K562 (cell line): ENCODE results near the gene TAS2R41. TPM values are rescaled to one million over a fixed set of nuclear protein-coding genes. Genes with fewer than 3 reads are reported as not detected.

Experiments used
- polyA plus RNA-seq, 8 experiments: library from polyadenylated mRNA; depleted of rRNA in 4 of 8; stranded (reverse) in 5 of 8; unstranded in 3 of 8; fragments of >200 nt; fragmentation: Nextera tagmentation in 2 of 8; fragmentation: Illumina TruSeq in 1 of 8; extraction: Ambion mirVana in 2 of 8; extraction: Trizol in 1 of 8; gene quantifications; 2 replicates each; pipeline versions ENCODE4 v1.2.1 to v1.2.3, GENCODE V29; 2011 to 2014; ENCODE audit warnings: inconsistent platforms in 1 of 8, missing spikeins in 1 of 8
- total RNA-seq, 7 experiments: library from RNA; depleted of rRNA in 6 of 7; stranded (reverse); fragments of >200 nt in 6 of 7; fragmentation: Illumina TruSeq in 2 of 7; extraction: Trizol in 2 of 7; gene quantifications; 2 replicates each; pipeline versions ENCODE4 v1.2.1 to v1.2.3, GENCODE V29; 2011 to 2021; ENCODE audit warnings: low replicate concordance in 1 of 7

Gene TAS2R41
- total and polyA plus RNA-seq, 9 of the 15 experiments (the other 6 are each of a cell fraction or from before 2014, with no cell fraction given) = not detected

Other genes starting within 250 kb of the TAS2R41 start
Only the 7 nearest of the 10 such genes appear.
- not detected in 2 replicates for gene CLCN1, start 161.8 kb upstream of the TAS2R41 start, total RNA-seq (2014; rRNA removed)
- 0.11 TPM in 1 of 2 replicates, not detected in the other for gene CLCN1, start 161.8 kb upstream of the TAS2R41 start, total RNA-seq (2014; rRNA removed; fragmentation: Illumina TruSeq; extraction: Trizol)
- gene CLCN1, start 161.8 kb upstream of the TAS2R41 start, total RNA-seq (2015; rRNA removed; fragmentation: Illumina TruSeq; extraction: Trizol) = 0.04 TPM in 1 of 2 replicates, not detected in the other
- not detected in 2 replicates for gene CLCN1, start 161.8 kb upstream of the TAS2R41 start, total RNA-seq (2021)
- 0.04 TPM in 1 of 2 replicates, not detected in the other for gene CLCN1, start 161.8 kb upstream of the TAS2R41 start, polyA plus RNA-seq (2011; rRNA removed)
- gene CLCN1, start 161.8 kb upstream of the TAS2R41 start, polyA plus RNA-seq (2014; fragmentation: Illumina TruSeq; extraction: Trizol) = not detected in 2 replicates
- gene CLCN1, start 161.8 kb upstream of the TAS2R41 start, polyA plus RNA-seq (2014; fragmentation: Nextera tagmentation; extraction: Ambion mirVana) = under 1 TPM in 1 of 2 experiments, not detected in 1; 0.07 TPM
- 0.01 and 0.09 TPM in 2 replicates for gene CLCN1, start 161.8 kb upstream of the TAS2R41 start, polyA plus RNA-seq (2014; rRNA removed)
- gene FAM131B, start 115.2 kb upstream of the TAS2R41 start, total RNA-seq (2014; rRNA removed) = not detected in 2 replicates
- not detected in 2 replicates for gene FAM131B, start 115.2 kb upstream of the TAS2R41 start, total RNA-seq (2014; rRNA removed; fragmentation: Illumina TruSeq; extraction: Trizol)
- gene FAM131B, start 115.2 kb upstream of the TAS2R41 start, total RNA-seq (2015; rRNA removed; fragmentation: Illumina TruSeq; extraction: Trizol) = not detected in 2 replicates
- 0.04 TPM in 2 replicates for gene FAM131B, start 115.2 kb upstream of the TAS2R41 start, total RNA-seq (2021)
- gene FAM131B, start 115.2 kb upstream of the TAS2R41 start, polyA plus RNA-seq (2011; rRNA removed) = 0.03 and 0.11 TPM in 2 replicates
- not detected in 2 replicates for gene FAM131B, start 115.2 kb upstream of the TAS2R41 start, polyA plus RNA-seq (2014; fragmentation: Illumina TruSeq; extraction: Trizol)
- gene FAM131B, start 115.2 kb upstream of the TAS2R41 start, polyA plus RNA-seq (2014; fragmentation: Nextera tagmentation; extraction: Ambion mirVana) = not detected
- not detected in 2 replicates for gene FAM131B, start 115.2 kb upstream of the TAS2R41 start, polyA plus RNA-seq (2014; rRNA removed)
- gene ZYX, start 96.5 kb upstream of the TAS2R41 start, total RNA-seq (2014; rRNA removed) = 26.9 and 37.8 TPM in 2 replicates
- gene ZYX, start 96.5 kb upstream of the TAS2R41 start, total RNA-seq (2014; rRNA removed; fragmentation: Illumina TruSeq; extraction: Trizol) = 9.2 and 11.5 TPM in 2 replicates
- 15.7 and 17.3 TPM in 2 replicates for gene ZYX, start 96.5 kb upstream of the TAS2R41 start, total RNA-seq (2015; rRNA removed; fragmentation: Illumina TruSeq; extraction: Trizol)
- 114 and 130 TPM in 2 replicates for gene ZYX, start 96.5 kb upstream of the TAS2R41 start, total RNA-seq (2021)
- gene ZYX, start 96.5 kb upstream of the TAS2R41 start, polyA plus RNA-seq (2011; rRNA removed) = 9.0 and 18.5 TPM in 2 replicates
- 81.7 and 116 TPM in 2 replicates for gene ZYX, start 96.5 kb upstream of the TAS2R41 start, polyA plus RNA-seq (2014; fragmentation: Illumina TruSeq; extraction: Trizol)
- gene ZYX, start 96.5 kb upstream of the TAS2R41 start, polyA plus RNA-seq (2014; fragmentation: Nextera tagmentation; extraction: Ambion mirVana) = 1 to 10 TPM; 1.8 to 3.1 TPM
- gene ZYX, start 96.5 kb upstream of the TAS2R41 start, polyA plus RNA-seq (2014; rRNA removed) = 30.0 and 35.0 TPM in 2 replicates
- gene EPHA1, start 69.0 kb upstream of the TAS2R41 start, total RNA-seq (2014; rRNA removed) = not detected in 2 replicates
- gene EPHA1, start 69.0 kb upstream of the TAS2R41 start, total RNA-seq (2014; rRNA removed; fragmentation: Illumina TruSeq; extraction: Trizol) = not detected in 2 replicates
- gene EPHA1, start 69.0 kb upstream of the TAS2R41 start, total RNA-seq (2015; rRNA removed; fragmentation: Illumina TruSeq; extraction: Trizol) = not detected in 2 replicates
- 0.22 and 0.25 TPM in 2 replicates for gene EPHA1, start 69.0 kb upstream of the TAS2R41 start, total RNA-seq (2021)
- 0.07 and 0.32 TPM in 2 replicates for gene EPHA1, start 69.0 kb upstream of the TAS2R41 start, polyA plus RNA-seq (2011; rRNA removed)
- gene EPHA1, start 69.0 kb upstream of the TAS2R41 start, polyA plus RNA-seq (2014; fragmentation: Illumina TruSeq; extraction: Trizol) = not detected in 2 replicates
- not detected for gene EPHA1, start 69.0 kb upstream of the TAS2R41 start, polyA plus RNA-seq (2014; fragmentation: Nextera tagmentation; extraction: Ambion mirVana)
- 0.05 and 0.57 TPM in 2 replicates for gene EPHA1, start 69.0 kb upstream of the TAS2R41 start, polyA plus RNA-seq (2014; rRNA removed)
- not detected in 2 replicates for gene TAS2R60, start 34.4 kb upstream of the TAS2R41 start, total RNA-seq (2014; rRNA removed)
- gene TAS2R60, start 34.4 kb upstream of the TAS2R41 start, total RNA-seq (2014; rRNA removed; fragmentation: Illumina TruSeq; extraction: Trizol) = not detected in 2 replicates
- not detected in 2 replicates for gene TAS2R60, start 34.4 kb upstream of the TAS2R41 start, total RNA-seq (2015; rRNA removed; fragmentation: Illumina TruSeq; extraction: Trizol)
- not detected in 2 replicates for gene TAS2R60, start 34.4 kb upstream of the TAS2R41 start, total RNA-seq (2021)
- 0.08 TPM in 2 replicates for gene TAS2R60, start 34.4 kb upstream of the TAS2R41 start, polyA plus RNA-seq (2011; rRNA removed)
- gene TAS2R60, start 34.4 kb upstream of the TAS2R41 start, polyA plus RNA-seq (2014; fragmentation: Illumina TruSeq; extraction: Trizol) = not detected in 2 replicates
- gene TAS2R60, start 34.4 kb upstream of the TAS2R41 start, polyA plus RNA-seq (2014; fragmentation: Nextera tagmentation; extraction: Ambion mirVana) = not detected
- gene TAS2R60, start 34.4 kb upstream of the TAS2R41 start, polyA plus RNA-seq (2014; rRNA removed) = 0.28 TPM in 1 of 2 replicates, not detected in the other
- 0.09 TPM in 1 of 2 replicates, not detected in the other for gene CTAGE15, start 93.9 kb downstream of the TAS2R41 start, total RNA-seq (2014; rRNA removed)
- 0.22 TPM in 1 of 2 replicates, not detected in the other for gene CTAGE15, start 93.9 kb downstream of the TAS2R41 start, total RNA-seq (2014; rRNA removed; fragmentation: Illumina TruSeq; extraction: Trizol)
- gene CTAGE15, start 93.9 kb downstream of the TAS2R41 start, total RNA-seq (2015; rRNA removed; fragmentation: Illumina TruSeq; extraction: Trizol) = 0.04 and 0.23 TPM in 2 replicates
- gene CTAGE15, start 93.9 kb downstream of the TAS2R41 start, total RNA-seq (2021) = not detected in 2 replicates
- gene CTAGE15, start 93.9 kb downstream of the TAS2R41 start, polyA plus RNA-seq (2011; rRNA removed) = 0.16 and 0.56 TPM in 2 replicates
- 0.15 and 0.18 TPM in 2 replicates for gene CTAGE15, start 93.9 kb downstream of the TAS2R41 start, polyA plus RNA-seq (2014; fragmentation: Illumina TruSeq; extraction: Trizol)
- gene CTAGE15, start 93.9 kb downstream of the TAS2R41 start, polyA plus RNA-seq (2014; fragmentation: Nextera tagmentation; extraction: Ambion mirVana) = under 1 TPM in 1 of 2 experiments, not detected in 1; 0.01 TPM
- 0.22 TPM in 1 of 2 replicates, not detected in the other for gene CTAGE15, start 93.9 kb downstream of the TAS2R41 start, polyA plus RNA-seq (2014; rRNA removed)
- 2.9 and 3.1 TPM in 2 replicates for gene TCAF2, start 143.1 kb downstream of the TAS2R41 start, total RNA-seq (2014; rRNA removed)
- gene TCAF2, start 143.1 kb downstream of the TAS2R41 start, total RNA-seq (2014; rRNA removed; fragmentation: Illumina TruSeq; extraction: Trizol) = 2.6 and 3.0 TPM in 2 replicates
- gene TCAF2, start 143.1 kb downstream of the TAS2R41 start, total RNA-seq (2015; rRNA removed; fragmentation: Illumina TruSeq; extraction: Trizol) = 3.0 and 3.2 TPM in 2 replicates
- gene TCAF2, start 143.1 kb downstream of the TAS2R41 start, total RNA-seq (2021) = 4.1 and 4.9 TPM in 2 replicates
- gene TCAF2, start 143.1 kb downstream of the TAS2R41 start, polyA plus RNA-seq (2011; rRNA removed) = 7.8 and 10.6 TPM in 2 replicates
- gene TCAF2, start 143.1 kb downstream of the TAS2R41 start, polyA plus RNA-seq (2014; fragmentation: Illumina TruSeq; extraction: Trizol) = 3.7 and 4.5 TPM in 2 replicates
- gene TCAF2, start 143.1 kb downstream of the TAS2R41 start, polyA plus RNA-seq (2014; fragmentation: Nextera tagmentation; extraction: Ambion mirVana) = 1 to 10 TPM in 1 of 2 experiments, under 1 TPM in 1; 0.79 to 1.0 TPM
- gene TCAF2, start 143.1 kb downstream of the TAS2R41 start, polyA plus RNA-seq (2014; rRNA removed) = 2.4 and 2.9 TPM in 2 replicates